ENCODE results near the gene ZSCAN26.

Gene ZSCAN26

DNA sequence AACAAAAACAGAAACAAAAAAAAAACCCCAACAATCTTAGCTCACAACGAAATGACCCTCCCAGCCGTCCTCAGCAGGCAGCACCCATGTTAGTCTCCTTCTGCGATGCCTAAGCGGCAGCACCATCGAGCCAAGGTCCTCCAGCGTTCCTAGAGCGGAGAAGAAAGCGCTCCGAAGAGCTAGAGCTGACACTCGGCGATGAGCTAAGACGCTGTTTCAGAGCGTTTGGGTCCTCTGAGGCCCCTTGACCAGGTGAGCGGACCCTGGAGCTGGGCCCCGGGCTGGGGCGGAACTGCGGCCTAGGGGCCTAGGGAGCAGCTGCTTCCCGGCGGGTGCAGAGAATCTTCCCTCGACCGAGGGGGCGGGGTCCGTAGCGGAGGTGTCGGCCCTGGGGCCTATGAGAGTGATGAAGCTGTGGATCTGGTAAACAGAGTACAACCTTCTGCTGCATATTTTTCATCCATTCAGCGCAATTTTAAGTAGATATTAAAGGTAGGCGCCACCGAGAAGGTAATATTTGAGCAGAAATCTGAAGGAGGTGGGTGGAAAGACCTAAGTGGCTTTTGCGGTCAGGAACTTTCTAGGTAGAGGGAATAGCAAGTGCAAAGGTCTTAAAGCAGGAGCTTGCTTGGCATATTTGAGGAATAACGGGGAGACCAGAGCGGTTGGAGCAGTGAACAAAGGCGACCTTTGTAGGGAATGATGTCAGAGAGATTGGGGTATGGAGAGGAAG is at the start of gene ZSCAN26:
Gene ZSCAN26, plus strand, starts transcription at position 182 of the 733 bp plus-strand sequence. CDS start 4,777 bp downstream, outside the sequence.
- DNase-seq (ENCODE audit: low read depth): peak; percentile 68

DNA sequence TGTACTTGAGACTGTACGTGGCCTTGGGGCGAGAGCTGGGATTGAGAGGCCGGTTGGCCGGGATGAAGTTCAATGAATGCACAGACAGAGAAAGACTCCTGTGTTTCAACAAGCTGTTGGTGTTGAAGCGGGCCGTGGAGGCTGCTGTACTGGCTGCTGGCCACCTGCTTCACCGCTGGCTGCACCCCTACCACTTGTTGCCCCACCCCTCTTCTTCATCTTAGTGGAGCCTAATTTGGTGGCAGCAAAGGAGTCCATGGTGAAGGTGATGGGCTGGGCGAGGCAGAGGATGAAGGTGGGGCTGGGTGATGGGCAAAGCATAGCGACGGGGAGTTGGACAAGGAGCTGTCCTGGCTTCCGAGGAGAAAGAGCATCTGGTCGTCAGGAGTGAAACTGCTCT is 49.1 kb upstream of the ZSCAN26 start:
- DNase-seq (ENCODE audit: low read depth): no peak

- DNase-seq (ENCODE audit: low read depth): no peak
These were observed 48.4 kb upstream of the ZSCAN26 start for GRCh38 chr6:28218312-28219248.

- DNase-seq (ENCODE audit: low read depth): no peak
These were observed 46.4 kb upstream of the ZSCAN26 start for GRCh38 chr6:28220257-28221133.

GRCh38 chr6:28224131-28225055 is 42.5 kb upstream of the ZSCAN26 start:
- DNase-seq (ENCODE audit: low read depth): no peak

- no peak for DNase-seq (ENCODE audit: low read depth)
These were observed 41.7 kb upstream of the ZSCAN26 start, which contains the start of gene ZSCAN9 for GRCh38 chr6:28225056-28225834. TSS of gene ZSCAN9 (plus strand) at chr6:28225275. CDS start at chr6:28227085, 1,810 bp downstream.

- no peak for DNase-seq (ENCODE audit: low read depth)
These were observed 40.5 kb upstream of the ZSCAN26 start for GRCh38 chr6:28226460-28226859.

DNA sequence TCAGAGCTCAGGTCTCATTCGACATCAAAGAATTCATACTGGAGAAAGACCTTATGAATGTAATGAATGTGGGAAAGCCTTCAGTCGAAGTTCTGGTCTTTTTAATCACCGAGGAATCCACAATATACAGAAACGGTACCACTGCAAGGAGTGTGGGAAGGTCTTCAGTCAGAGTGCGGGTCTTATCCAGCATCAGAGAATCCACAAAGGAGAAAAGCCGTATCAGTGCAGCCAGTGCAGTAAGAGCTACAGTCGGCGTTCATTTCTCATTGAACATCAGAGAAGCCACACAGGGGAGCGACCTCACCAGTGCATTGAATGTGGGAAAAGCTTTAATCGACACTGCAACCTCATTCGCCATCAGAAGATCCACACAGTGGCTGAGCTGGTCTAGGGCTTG is 34.2 kb upstream of the ZSCAN26 start:
- DNase-seq (ENCODE audit: low read depth): no peak

DNA sequence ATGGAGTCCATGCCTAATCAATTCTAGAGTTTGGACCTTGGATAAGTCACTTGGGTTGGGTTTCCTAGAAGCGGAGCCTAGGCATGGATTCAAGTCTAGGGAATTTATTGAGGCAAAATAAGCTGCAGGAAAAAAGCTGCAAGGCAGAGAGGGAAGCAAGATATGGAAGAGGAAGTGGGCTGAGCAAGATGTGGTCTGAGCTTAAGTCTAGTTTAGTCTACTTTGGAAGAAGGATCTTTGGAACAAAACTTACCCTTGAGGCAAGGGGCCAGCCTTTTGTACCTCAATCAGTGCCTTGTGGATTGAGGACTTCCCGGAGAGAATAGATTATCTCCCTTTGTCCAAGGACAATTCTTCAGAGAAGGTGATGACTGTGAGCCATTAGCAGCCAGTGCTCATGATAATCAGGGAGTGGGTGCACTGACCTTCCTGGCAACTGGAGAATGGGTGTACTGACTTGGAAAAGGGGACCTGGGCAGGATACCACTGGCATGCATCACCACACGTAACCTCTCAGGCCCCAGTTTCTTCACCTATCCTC is 31.0 kb upstream of the ZSCAN26 start:
- no peak for DNase-seq (ENCODE audit: low read depth)

DNA sequence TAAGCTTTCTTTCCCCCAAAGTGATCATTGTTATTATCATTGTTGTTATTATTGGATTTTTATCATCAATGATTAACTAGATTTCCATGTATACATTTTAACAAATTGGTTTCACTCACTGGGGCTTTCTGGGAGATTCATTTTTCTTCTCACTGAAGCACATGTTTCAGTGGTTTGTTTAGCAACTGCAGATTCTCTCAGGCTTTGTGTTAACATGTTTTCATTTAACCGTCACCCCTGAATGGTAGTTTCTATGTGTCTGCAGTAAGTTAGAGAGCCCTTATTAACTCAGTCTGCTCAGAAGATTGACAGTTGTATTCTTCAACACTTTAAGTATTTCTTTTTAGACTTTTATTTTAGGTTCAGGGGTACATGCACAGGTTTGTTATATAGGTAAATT is 27.3 kb upstream of the ZSCAN26 start:
- DNase-seq (ENCODE audit: low read depth): no peak

GRCh38 chr6:28240471-28240870 is 26.5 kb upstream of the ZSCAN26 start:
- no peak for DNase-seq (ENCODE audit: low read depth)

- DNase-seq (ENCODE audit: low read depth): no peak
These were observed 23.0 kb upstream of the ZSCAN26 start for GRCh38 chr6:28243946-28244345.

- DNase-seq (ENCODE audit: low read depth): no peak
These were observed 21.6 kb upstream of the ZSCAN26 start for GRCh38 chr6:28245206-28245941.

DNA sequence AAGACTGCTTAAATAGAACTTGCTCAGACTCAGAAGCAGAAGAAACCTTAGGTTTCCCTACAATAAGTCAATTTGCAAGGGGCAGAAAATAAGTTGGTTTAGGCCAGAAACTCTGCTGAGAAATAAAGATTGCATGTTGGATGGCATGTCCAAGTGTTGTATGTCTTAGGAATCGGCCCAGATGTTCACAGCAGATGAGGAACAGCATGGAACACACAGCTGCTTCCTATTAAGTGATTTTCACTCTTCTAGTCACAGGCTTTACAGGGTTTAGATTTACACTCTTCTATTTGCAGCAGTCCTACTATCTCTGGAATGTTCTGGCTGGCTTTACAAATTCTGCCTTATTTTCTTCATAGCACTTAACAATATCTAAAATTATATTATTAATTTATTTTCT is 18.0 kb upstream of the ZSCAN26 start:
- no peak for DNase-seq (ENCODE audit: low read depth)

GRCh38 chr6:28250747-28251146 is 16.2 kb upstream of the ZSCAN26 start:
- no peak for DNase-seq (ENCODE audit: low read depth)

GRCh38 chr6:28251661-28252008 is 15.3 kb upstream of the ZSCAN26 start:
- no peak for DNase-seq (ENCODE audit: low read depth)

- peak; percentile 55 for DNase-seq (ENCODE audit: low read depth)
These were observed 14.7 kb upstream of the ZSCAN26 start, which contains the start of gene ZKSCAN4 for GRCh38 chr6:28252009-28252975. TSS of gene ZKSCAN4 (minus strand) at chr6:28252269. CDS start at chr6:28251980, 289 bp downstream.

DNA sequence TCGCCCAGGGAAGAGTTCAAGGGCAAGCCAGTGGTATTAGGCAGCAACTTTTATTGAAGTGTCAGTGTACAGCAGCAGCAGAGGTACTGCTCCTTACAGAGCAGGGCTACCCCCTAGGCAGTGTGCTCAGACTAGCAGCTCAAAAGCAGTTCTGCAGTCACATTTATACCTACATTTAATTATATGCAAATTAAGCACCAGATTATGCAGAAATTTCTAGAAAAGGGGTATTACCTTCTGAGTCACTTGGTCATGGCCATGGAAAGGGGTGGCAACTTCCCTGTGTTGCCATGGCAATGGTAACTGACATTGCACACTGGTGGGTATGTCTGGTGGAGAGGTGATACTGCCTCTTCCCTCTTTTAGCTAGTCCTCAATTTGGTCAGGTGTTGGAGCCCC is 12.8 kb upstream of the ZSCAN26 start:
- no peak for DNase-seq (ENCODE audit: low read depth)
